Esophagus squamous epithelium (tissue), 4 donors: ENCODE results near the gene TMEM131L.

Experiments used
- CTCF ChIP-seq, 6 experiments: fragments of 450-650 bp in 4 of 6; fragments of 200-600 bp in 2 of 6; sonication (generic) in 2 of 6; IDR thresholded peaks; one replicate each; pipeline ENCODE4 v1.5.1; 2016 to 2019; ENCODE audit warnings: antibody characterized with exemption in 6 of 6, mild to moderate bottlenecking in 4 of 6, moderate library complexity in 4 of 6
- POLR2A ChIP-seq, 4 donors: fragments of 450-650 bp; IDR thresholded peaks; one replicate each; pipeline ENCODE4 v1.6.1; 2017; ENCODE audit warnings: antibody characterized with exemption in 4 of 4, mild to moderate bottlenecking in 4 of 4, moderate library complexity in 3 of 4

GRCh38 chr4:153576443-153576774 is 110.2 kb downstream of the TMEM131L start:
- TF ChIP-seq CTCF (IDR thresholded peaks at IDR 0.05) (peak in 1 of 6 experiments; percentile 7), POLR2A (IDR thresholded peaks at IDR 0.05) (no peak)
